HUES64 (cell line): Measurements from ENCODE around the gene TNFSF11.

Experiments used
- H3K27ac ChIP-seq: 2 replicates; pipeline ENCODE4 v1.7.0; 2013; ENCODE audit warnings: low read depth, low read length, inconsistent platforms
- H3K27me3 ChIP-seq: 2 replicates; pipeline ENCODE4 v1.6.1; 2013; ENCODE audit warnings: mild to moderate bottlenecking, low read length; ENCODE audit not compliant: insufficient read depth
- H3K36me3 ChIP-seq: 2 replicates; pipeline ENCODE4 v1.6.1; 2013; ENCODE audit warnings: mild to moderate bottlenecking, low read length; ENCODE audit not compliant: insufficient read depth
- H3K4me1 ChIP-seq: 2 replicates; pipeline ENCODE4 v1.6.1; 2013; ENCODE audit warnings: mild to moderate bottlenecking, low read length, moderate library complexity; ENCODE audit not compliant: insufficient read depth
- H3K4me3 ChIP-seq: 2 replicates; pipeline ENCODE4 v1.5.1; 2013; ENCODE audit warnings: mild to moderate bottlenecking, low read length, moderate library complexity
- H3K9ac ChIP-seq: 2 replicates; pipeline ENCODE4 v1.6.1; 2013; ENCODE audit warnings: mild to moderate bottlenecking, low read depth, low read length
- H3K9me3 ChIP-seq: 2 replicates; pipeline ENCODE4 v1.6.1; 2013; ENCODE audit warnings: low read depth, low read length; ENCODE audit not compliant: insufficient read depth
- WGBS: fragments of 150-250, 120-280 bp; methylation state at CpG from one replicate; pipeline ENCODE4 v1.1.7; 2013; ENCODE audit warnings: missing lambda C conversion rate; 5-methylcytosine and 5-hydroxymethylcytosine counted together

Gene TNFSF11

GRCh38 chr13:42638886-42639285, 64.9 kb downstream of the TNFSF11 start:
- no peaks in the 10 kb centered on the region for H3K36me3 ChIP-seq
- no peak overlapping the region for H3K4me3 ChIP-seq
- WGBS, result 90% methylated on average over 1 of the region's 1 CpG
- H3K9ac ChIP-seq, result no peak overlapping the region
- H3K4me1 ChIP-seq, result no peaks in the 10 kb centered on the region
- H3K27ac ChIP-seq, result no peak overlapping the region
- no peaks in the 10 kb centered on the region for H3K9me3 ChIP-seq
- H3K27me3 ChIP-seq, result no peaks in the 10 kb centered on the region

- Histone ChIP-seq H3K9ac (no peak overlapping the region), H3K27me3 (no peaks in the 10 kb centered on the region), H3K4me1 (no peaks in the 10 kb centered on the region), H3K27ac (no peak overlapping the region), H3K9me3 (no peaks in the 10 kb centered on the region), H3K36me3 (no peaks in the 10 kb centered on the region), H3K4me3 (no peak overlapping the region)
- WGBS, result 98% methylated on average over 14 of the region's 14 CpGs
These were observed 69.1 kb downstream of the TNFSF11 start for GRCh38 chr13:42643076-42643475.

- H3K9ac ChIP-seq, result no peak overlapping the region
- no peak overlapping the region for H3K27ac ChIP-seq
- H3K9me3 ChIP-seq, result no peaks in the 10 kb centered on the region
- no peak overlapping the region for H3K4me3 ChIP-seq
- WGBS, result 96% methylated on average over 3 of the region's 3 CpGs
- H3K27me3 ChIP-seq, result no peaks in the 10 kb centered on the region
- no peaks in the 10 kb centered on the region for H3K4me1 ChIP-seq
- H3K36me3 ChIP-seq, result no peaks in the 10 kb centered on the region
These were observed 70.9 kb downstream of the TNFSF11 start for GRCh38 chr13:42644841-42645240.

- no peak overlapping the region for H3K4me3 ChIP-seq
- H3K9me3 ChIP-seq, result no peaks in the 10 kb centered on the region
- 95% methylated on average over 1 of the region's 1 CpG for WGBS
- H3K9ac ChIP-seq, result no peak overlapping the region
- H3K36me3 ChIP-seq, result no peaks in the 10 kb centered on the region
- no peak overlapping the region for H3K27ac ChIP-seq
- H3K27me3 ChIP-seq, result no peaks in the 10 kb centered on the region
- no peaks in the 10 kb centered on the region for H3K4me1 ChIP-seq
These were observed 71.8 kb downstream of the TNFSF11 start for GRCh38 chr13:42645717-42646116.

GRCh38 chr13:42649141-42649540, 75.2 kb downstream of the TNFSF11 start:
- Histone ChIP-seq H3K27me3 (no peaks in the 10 kb centered on the region), H3K4me1 (no peaks in the 10 kb centered on the region)

GRCh38 chr13:42649831-42650230, 75.9 kb downstream of the TNFSF11 start:
- 100% methylated on average over 1 of the region's 1 CpG for WGBS
- no peaks in the 10 kb centered on the region for H3K4me1 ChIP-seq
- no peak overlapping the region for H3K27ac ChIP-seq
- no peak overlapping the region for H3K4me3 ChIP-seq
- no peak overlapping the region for H3K9ac ChIP-seq
- H3K27me3 ChIP-seq, result no peaks in the 10 kb centered on the region
- no peaks in the 10 kb centered on the region for H3K9me3 ChIP-seq
- H3K36me3 ChIP-seq, result no peaks in the 10 kb centered on the region

More at GRCh38 chr13:42649141-42649540, 75.2 kb downstream of the TNFSF11 start:
- Histone ChIP-seq H3K36me3 (no peaks in the 10 kb centered on the region), H3K9ac (no peak overlapping the region), H3K4me3 (no peak overlapping the region), H3K9me3 (no peaks in the 10 kb centered on the region), H3K27ac (no peak overlapping the region)

- WGBS, result 95% methylated on average over 3 of the region's 3 CpGs
- no peak overlapping the region for H3K9ac ChIP-seq
- H3K27me3 ChIP-seq, result no peaks in the 10 kb centered on the region
- no peak overlapping the region for H3K27ac ChIP-seq
- peaks cover 2% of the 10 kb centered on the region for H3K4me1 ChIP-seq
- H3K4me3 ChIP-seq, result no peak overlapping the region
- H3K9me3 ChIP-seq, result no peaks in the 10 kb centered on the region
- no peaks in the 10 kb centered on the region for H3K36me3 ChIP-seq
These were observed 76.6 kb downstream of the TNFSF11 start for GRCh38 chr13:42650506-42650905.

- H3K27me3 ChIP-seq, result no peaks in the 10 kb centered on the region
- H3K4me3 ChIP-seq, result no peak overlapping the region
- no peak overlapping the region for H3K9ac ChIP-seq
- H3K9me3 ChIP-seq, result no peaks in the 10 kb centered on the region
- no peak overlapping the region for H3K27ac ChIP-seq
- no peaks in the 10 kb centered on the region for H3K36me3 ChIP-seq
- peaks cover 18% of the 10 kb centered on the region for H3K4me1 ChIP-seq
- WGBS, result 97% methylated on average over 6 of the region's 6 CpGs
These were observed 78.1 kb downstream of the TNFSF11 start for GRCh38 chr13:42651936-42652641.

- Histone ChIP-seq H3K9ac (no peak overlapping the region), H3K4me3 (no peak overlapping the region), H3K27me3 (no peaks in the 10 kb centered on the region), H3K9me3 (no peaks in the 10 kb centered on the region), H3K4me1 (peaks cover 19% of the 10 kb centered on the region), H3K27ac (no peak overlapping the region), H3K36me3 (no peaks in the 10 kb centered on the region)
- whole genome bisulfite sequencing, result 100% methylated on average over 1 of the region's 1 CpG
These were observed 78.9 kb downstream of the TNFSF11 start for GRCh38 chr13:42652642-42653415.

- H3K9ac ChIP-seq, result no peak overlapping the region
- no peak overlapping the region for H3K4me3 ChIP-seq
- H3K36me3 ChIP-seq, result no peaks in the 10 kb centered on the region
- no peaks in the 10 kb centered on the region for H3K9me3 ChIP-seq
- peaks cover 19% of the 10 kb centered on the region for H3K4me1 ChIP-seq
- WGBS, result 83% methylated on average over 3 of the region's 3 CpGs
- no peak overlapping the region for H3K27ac ChIP-seq
- no peaks in the 10 kb centered on the region for H3K27me3 ChIP-seq
These were observed 79.7 kb downstream of the TNFSF11 start for GRCh38 chr13:42653679-42654078.

- Histone ChIP-seq H3K4me3 (no peak overlapping the region), H3K9me3 (no peaks in the 10 kb centered on the region), H3K36me3 (no peaks in the 10 kb centered on the region), H3K27me3 (no peaks in the 10 kb centered on the region), H3K4me1 (peaks cover 19% of the 10 kb centered on the region), H3K9ac (no peak overlapping the region), H3K27ac (no peak overlapping the region)
These were observed 80.3 kb downstream of the TNFSF11 start for GRCh38 chr13:42654212-42654611.
